Measurements from ENCODE around the gene PTH2R. TPM values are rescaled to one million over a fixed set of nuclear protein-coding genes. Genes with fewer than 3 reads are reported as not detected.

Gene PTH2R
- total RNA-seq, 1 experiment from 2014 or later, result 0.12 TPM

- H2AFZ ChIP-seq (ENCODE audit: low read depth, low read length, poor library complexity, severe bottlenecking), result no peak overlapping the region
- peaks cover 4% of the 10 kb centered on the region; the same call in 1 of the 2 replicates for H3K27me3 ChIP-seq (ENCODE audit: insufficient read depth, low read length)
- no TSS peak for BruUV-seq (replicated peaks)
- H3K9me2 ChIP-seq (ENCODE audit: insufficient read depth), result no peaks in the 10 kb centered on the region
- ATAC-seq (no peak), DNase-seq (ENCODE audit: low read depth, low spot score) (no peak)
- H4K20me1 ChIP-seq (ENCODE audit: insufficient read depth), result no peaks in the 10 kb centered on the region
- no peaks in the 10 kb centered on the region for H3K4me1 ChIP-seq (ENCODE audit: control insufficient read depth in 1 of 2, insufficient read depth in 2 of 2, low read length in 2 of 2)
- no peaks in the 10 kb centered on the region for H3K9me3 ChIP-seq (ENCODE audit: control insufficient read depth in 1 of 2, insufficient read depth in 1 of 2, low read depth in 1 of 2, low read length in 2 of 2)
- POLR2A ChIA-PET, result no interaction called here
- H3K4me2 ChIP-seq (ENCODE audit: low read length), result no peak overlapping the region
- RAD21 ChIA-PET (ENCODE audit: low non-redundant PET in 1 of 2, low total read pairs in 2 of 2, uncharacterized antibody in 2 of 2, unreplicated experiment in 2 of 2), result no interaction called here
- H3K4me3 ChIP-seq (replicated peaks in 1 of 2; ENCODE audit: low read depth in 1 of 2, low read length in 2 of 2), result no peak overlapping the region
- CTCF ChIA-PET, result no interaction called here
- no peak overlapping the region for H3K9ac ChIP-seq (ENCODE audit: low read length)
- intact Hi-C loops (cut with micrococcal nuclease), result no loop called here
- no peaks in the 10 kb centered on the region for H3K36me3 ChIP-seq (ENCODE audit: control insufficient read depth in 1 of 2, insufficient read depth in 2 of 2, low read length in 2 of 2)
- no peak overlapping the region for H3K27ac ChIP-seq (ENCODE audit: low read depth, low read length)
- no peak for TF ChIP-seq FOSL1 (IDR thresholded peaks at IDR 0.05; ENCODE audit: low read depth)
- TF ChIP-seq SIN3A (IDR thresholded peaks at IDR 0.05; ENCODE audit: low read depth), result no peak
- no peaks in the 10 kb centered on the region for H3K79me2 ChIP-seq (ENCODE audit: insufficient read depth, low read length)
Observed at GRCh38 chr2:208488686-208489564, 82.3 kb downstream of the PTH2R start.

GRCh38 chr2:208489687-208490086 lies 83.1 kb downstream of the PTH2R start:
- RAD21 ChIA-PET (ENCODE audit: low non-redundant PET in 1 of 2, low total read pairs in 2 of 2, uncharacterized antibody in 2 of 2, unreplicated experiment in 2 of 2), result no interaction called here
- CTCF ChIA-PET, result no interaction called here
- H3K9ac ChIP-seq (ENCODE audit: low read length), result no peak overlapping the region
- no peaks in the 10 kb centered on the region for H3K4me1 ChIP-seq (ENCODE audit: control insufficient read depth in 1 of 2, insufficient read depth in 2 of 2, low read length in 2 of 2)
- no peak overlapping the region for H3K4me2 ChIP-seq (ENCODE audit: low read length)
- no peak overlapping the region for H3K27ac ChIP-seq (ENCODE audit: low read depth, low read length)
- no peaks in the 10 kb centered on the region for H3K9me3 ChIP-seq (ENCODE audit: control insufficient read depth in 1 of 2, insufficient read depth in 1 of 2, low read depth in 1 of 2, low read length in 2 of 2)
- no peak for DNase-seq (ENCODE audit: low read depth, low spot score)
- BruUV-seq (replicated peaks), result no TSS peak
- intact Hi-C loops (cut with micrococcal nuclease), result no loop called here
- H2AFZ ChIP-seq (ENCODE audit: low read depth, low read length, poor library complexity, severe bottlenecking), result no peak overlapping the region
- no peaks in the 10 kb centered on the region for H3K79me2 ChIP-seq (ENCODE audit: insufficient read depth, low read length)
- H3K27me3 ChIP-seq (ENCODE audit: insufficient read depth, low read length), result peaks cover 4% of the 10 kb centered on the region; the same call in 1 of the 2 replicates
- H3K4me3 ChIP-seq (replicated peaks in 1 of 2; ENCODE audit: low read depth in 1 of 2, low read length in 2 of 2), result no peak overlapping the region
- H3K36me3 ChIP-seq (ENCODE audit: control insufficient read depth in 1 of 2, insufficient read depth in 2 of 2, low read length in 2 of 2), result no peaks in the 10 kb centered on the region
- POLR2A ChIA-PET, result no interaction called here
- no peaks in the 10 kb centered on the region for H3K9me2 ChIP-seq (ENCODE audit: insufficient read depth)
- no peaks in the 10 kb centered on the region for H4K20me1 ChIP-seq (ENCODE audit: insufficient read depth)
- TF ChIP-seq EZH2phosphoT487 (IDR thresholded peaks at IDR 0.05; ENCODE audit: borderline replicate concordance) (no peak), POLR2AphosphoS5 (IDR thresholded peaks at IDR 0.05; ENCODE audit: low read depth, low read length) (no peak), EGR1 (IDR thresholded peaks at IDR 0.05; ENCODE audit: low read depth) (no peak), CTCF (IDR thresholded peaks at IDR 0.05 in 2 of 3, conservative IDR thresholded peaks at IDR 0.05 in 1 of 3; ENCODE audit: borderline replicate concordance in 1 of 3, insufficient read depth in 1 of 3, low read depth in 2 of 3, low read length in 2 of 3) (no peak), YY1 (IDR thresholded peaks at IDR 0.05; ENCODE audit: extremely low read depth, insufficient replicate concordance, low read depth, low read length) (no peak), REST (IDR thresholded peaks at IDR 0.05; ENCODE audit: low read depth) (no peak), SRF (IDR thresholded peaks at IDR 0.05; ENCODE audit: low read depth) (no peak)
- no peak for ATAC-seq

All from HCT116 (cell line).